ENCODE results near the gene PRKCZ. TPM values are rescaled to one million over a fixed set of nuclear protein-coding genes. Genes with fewer than 3 reads are reported as not detected.

Gene PRKCZ
- total RNA-seq, 2 experiments from 2014 or later = 17.8 to 19.0 TPM

DNA sequence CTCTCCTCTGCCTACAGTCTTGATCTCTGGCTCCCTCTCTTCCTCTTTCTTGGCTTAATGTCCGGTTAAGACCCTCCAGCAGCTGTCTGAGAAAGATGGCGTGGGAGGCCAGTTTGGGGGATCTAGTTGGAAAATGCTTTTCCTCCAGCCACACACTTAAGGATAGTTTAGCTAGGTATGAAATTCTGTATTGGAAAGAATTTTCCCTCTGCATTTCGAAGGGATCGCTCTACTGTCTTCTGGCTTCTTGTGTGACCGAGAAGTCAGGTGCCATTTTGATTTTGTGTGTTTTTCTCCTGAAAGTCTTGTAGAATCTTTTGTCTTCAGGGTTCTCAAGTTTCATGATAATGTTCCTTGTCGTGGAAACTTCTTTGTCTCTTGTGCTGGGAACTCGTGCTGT lies 28.0 kb downstream of the PRKCZ start:
- ATAC-seq (ENCODE audit: poor library complexity) (no peak), DNase-seq (no peak)
- ChIA-PET CTCF (no interaction called here), POLR2A (interaction anchor here (0.9 kb wide), 1 partner anchor 27 kb away, joined by 3 read pairs; no protein-coding TSS in a partner anchor)
- intact Hi-C loops (cut with DNase I, micrococcal nuclease) = no loop called here
- no peaks in the 10 kb centered on the region for H3K4me1 ChIP-seq (ENCODE audit: insufficient read depth, low read length)
- Mint-ChIP-seq H3K36me3 (ENCODE audit: low read depth) (peaks cover 30% of the 10 kb centered on the region), H3K4me1 (ENCODE audit: low read depth) (no peaks in the 10 kb centered on the region), H3K27me3 (no peaks in the 10 kb centered on the region), H3K27ac (no peak overlapping the region), H3K9me3 (no peaks in the 10 kb centered on the region), H3K4me3 (no peak overlapping the region)
- peaks cover 14 to 58% of the 10 kb centered on the region in 2 experiments for H3K9me3 ChIP-seq (ENCODE audit: control insufficient read depth in 1 of 2, insufficient read depth in 1 of 2, low read length in 2 of 2)
- H3K27ac ChIP-seq (ENCODE audit: low read depth in 1 of 2, low read length in 2 of 2) = no peak overlapping the region
- no peak overlapping the region for H3K4me3 ChIP-seq (ENCODE audit: low read length)
- no peaks in the 10 kb centered on the region for H3K27me3 ChIP-seq (ENCODE audit: control insufficient read depth in 1 of 2, insufficient read depth in 2 of 2, low read length in 2 of 2)
- TF ChIP-seq, protein P1, sequence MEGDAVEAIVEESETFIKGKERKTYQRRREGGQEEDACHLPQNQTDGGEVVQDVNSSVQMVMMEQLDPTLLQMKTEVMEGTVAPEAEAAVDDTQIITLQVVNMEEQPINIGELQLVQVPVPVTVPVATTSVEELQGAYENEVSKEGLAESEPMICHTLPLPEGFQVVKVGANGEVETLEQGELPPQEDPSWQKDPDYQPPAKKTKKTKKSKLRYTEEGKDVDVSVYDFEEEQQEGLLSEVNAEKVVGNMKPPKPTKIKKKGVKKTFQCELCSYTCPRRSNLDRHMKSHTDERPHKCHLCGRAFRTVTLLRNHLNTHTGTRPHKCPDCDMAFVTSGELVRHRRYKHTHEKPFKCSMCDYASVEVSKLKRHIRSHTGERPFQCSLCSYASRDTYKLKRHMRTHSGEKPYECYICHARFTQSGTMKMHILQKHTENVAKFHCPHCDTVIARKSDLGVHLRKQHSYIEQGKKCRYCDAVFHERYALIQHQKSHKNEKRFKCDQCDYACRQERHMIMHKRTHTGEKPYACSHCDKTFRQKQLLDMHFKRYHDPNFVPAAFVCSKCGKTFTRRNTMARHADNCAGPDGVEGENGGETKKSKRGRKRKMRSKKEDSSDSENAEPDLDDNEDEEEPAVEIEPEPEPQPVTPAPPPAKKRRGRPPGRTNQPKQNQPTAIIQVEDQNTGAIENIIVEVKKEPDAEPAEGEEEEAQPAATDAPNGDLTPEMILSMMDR (IDR thresholded peaks at IDR 0.05) = no peak
- H3K36me3 ChIP-seq (ENCODE audit: insufficient read depth, low read length) = no peaks in the 10 kb centered on the region

DNA sequence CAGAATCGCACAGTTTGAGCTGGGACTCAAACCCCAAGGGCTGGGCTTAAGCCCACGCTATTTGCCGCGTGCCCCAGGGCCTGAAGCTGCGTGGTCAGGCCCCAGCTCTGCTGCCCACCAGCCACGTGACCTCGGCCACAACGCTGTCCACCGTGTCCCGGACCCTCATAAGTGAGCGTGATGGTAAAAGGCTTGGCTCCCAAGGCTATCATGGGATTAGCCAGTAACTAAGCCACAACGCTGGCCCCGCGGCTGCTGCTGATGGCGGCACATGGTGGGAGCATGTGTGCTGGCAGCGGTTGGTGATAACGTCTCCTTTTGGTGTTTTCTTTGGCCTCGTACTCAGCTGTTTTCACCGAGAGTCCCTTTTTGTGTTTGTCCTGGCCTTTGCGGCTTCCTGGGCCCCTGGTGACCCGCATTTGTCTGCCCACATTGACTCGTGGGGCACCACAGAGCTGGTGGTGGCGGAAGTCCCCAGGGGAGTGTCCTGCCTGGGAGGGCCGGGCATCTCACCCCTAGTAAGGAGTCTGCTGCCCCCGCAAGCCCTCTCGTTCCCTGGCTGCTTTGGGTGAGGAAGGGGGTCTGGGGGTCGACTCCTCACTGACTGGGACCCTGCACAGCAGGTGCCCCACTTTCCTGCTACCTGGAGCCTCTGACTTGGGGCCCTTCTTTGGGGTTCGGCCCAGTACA lies 29.3 kb downstream of the PRKCZ start:
- H3K4me1 ChIP-seq (ENCODE audit: insufficient read depth, low read length) = no peaks in the 10 kb centered on the region
- ChIA-PET CTCF (no interaction called here), POLR2A (no interaction called here)
- TF ChIP-seq, protein P1 (IDR thresholded peaks at IDR 0.05) = no peak
- intact Hi-C loops (cut with DNase I, micrococcal nuclease) = no loop called here
- H3K9me3 ChIP-seq (ENCODE audit: control insufficient read depth in 1 of 2, insufficient read depth in 1 of 2, low read length in 2 of 2) = peaks cover 14 to 55% of the 10 kb centered on the region in 2 experiments
- ATAC-seq (ENCODE audit: poor library complexity) (no peak), DNase-seq (no peak)
- no peaks in the 10 kb centered on the region for H3K36me3 ChIP-seq (ENCODE audit: insufficient read depth, low read length)
- H3K27me3 Mint-ChIP-seq = no peaks in the 10 kb centered on the region
- H3K27ac ChIP-seq (ENCODE audit: low read depth in 1 of 2, low read length in 2 of 2) = no peak overlapping the region
- no peaks in the 10 kb centered on the region for H3K9me3 Mint-ChIP-seq
- no peak overlapping the region for H3K4me3 Mint-ChIP-seq
- H3K36me3 Mint-ChIP-seq (ENCODE audit: low read depth) = peaks cover 29% of the 10 kb centered on the region
- no peaks in the 10 kb centered on the region for H3K27me3 ChIP-seq (ENCODE audit: control insufficient read depth in 1 of 2, insufficient read depth in 2 of 2, low read length in 2 of 2)
- H3K27ac Mint-ChIP-seq = no peak overlapping the region
- H3K4me3 ChIP-seq (ENCODE audit: low read length) = no peak overlapping the region
- H3K4me1 Mint-ChIP-seq (ENCODE audit: low read depth) = no peaks in the 10 kb centered on the region

DNA sequence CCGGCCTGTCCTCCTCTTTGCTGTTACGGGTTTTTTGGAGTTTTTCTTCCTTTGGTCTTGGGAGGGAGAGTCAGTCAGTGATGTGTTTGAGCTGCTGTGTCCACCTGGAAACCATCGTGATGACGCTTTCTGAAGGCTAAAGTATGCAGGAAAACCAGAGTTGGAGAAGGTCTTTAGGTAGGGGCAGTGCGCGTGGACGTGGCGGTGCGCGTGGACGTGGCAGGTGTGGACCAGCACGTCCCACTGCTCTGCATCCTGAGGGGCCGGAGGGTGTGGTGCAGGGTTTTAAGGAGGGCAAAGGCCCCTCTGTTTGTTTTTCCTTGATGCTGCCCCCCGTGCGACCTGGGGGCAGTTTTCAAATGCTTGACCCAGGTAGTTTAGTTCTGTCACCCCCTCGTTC lies 29.9 kb downstream of the PRKCZ start:
- Mint-ChIP-seq H3K36me3 (ENCODE audit: low read depth) (peaks cover 27% of the 10 kb centered on the region), H3K27ac (no peak overlapping the region), H3K4me1 (ENCODE audit: low read depth) (no peaks in the 10 kb centered on the region), H3K27me3 (no peaks in the 10 kb centered on the region), H3K4me3 (no peak overlapping the region), H3K9me3 (no peaks in the 10 kb centered on the region)
- ATAC-seq (ENCODE audit: poor library complexity) = no peak
- Histone ChIP-seq H3K27ac (ENCODE audit: low read depth in 1 of 2, low read length in 2 of 2) (no peak overlapping the region), H3K4me1 (ENCODE audit: insufficient read depth, low read length) (no peaks in the 10 kb centered on the region), H3K27me3 (ENCODE audit: control insufficient read depth in 1 of 2, insufficient read depth in 2 of 2, low read length in 2 of 2) (no peaks in the 10 kb centered on the region), H3K4me3 (ENCODE audit: low read length) (no peak overlapping the region), H3K36me3 (ENCODE audit: insufficient read depth, low read length) (no peaks in the 10 kb centered on the region), H3K9me3 (ENCODE audit: control insufficient read depth in 1 of 2, insufficient read depth in 1 of 2, low read length in 2 of 2) (peaks cover 14 to 49% of the 10 kb centered on the region in 2 experiments)
- intact Hi-C loops (cut with DNase I, micrococcal nuclease) = no loop called here
- DNase-seq = no peak
- POLR2A ChIA-PET = no interaction called here
- CTCF ChIA-PET = no interaction called here
- TF ChIP-seq, protein P1 (IDR thresholded peaks at IDR 0.05) = no peak
